Stimulated activated naive CD8-positive, alpha-beta T cell treated with anti-CD3 and anti-CD28 coated beads, Interleukin-15, Interleukin-2, amounts not matched to agents 100 U/mL and 50 U/mL, for 24 hours (primary cell): ENCODE data around the gene PSTK.

Source experiments
- ATAC-seq: fragments of 150-1000 bp; cut with Tn5 transposase; one replicate; pipeline ENCODE4 v1.10.0; 2021
- DNase-seq: peaks from one replicate; pipeline ENCODE4 v3.0.0; 2021

PSTK gene

GRCh38 chr10:122980209-122981065 lies at the start of gene PSTK:
Gene PSTK, plus strand, starts transcription at chr10:122980401. Its CDS starts 79 bp downstream, at chr10:122980480.
- peak; percentile 98 for ATAC-seq

GRCh38 chr10:122931088-122931906 lies 48.9 kb upstream of the PSTK start:
- no peak for ATAC-seq
- DNase-seq, result no peak

More at GRCh38 chr10:122980209-122981065, at the start of gene PSTK:
- DNase-seq, result peak; percentile 91

- no peak for DNase-seq
- no peak for ATAC-seq
These were observed 40.9 kb upstream of the PSTK start for GRCh38 chr10:122939133-122939855.

GRCh38 chr10:122939856-122940543 lies 40.2 kb upstream of the PSTK start:
- DNase-seq, result no peak
- no peak for ATAC-seq

- DNase-seq (no peak), ATAC-seq (no peak)
These were observed 30.9 kb upstream of the PSTK start for GRCh38 chr10:122949296-122949695.

GRCh38 chr10:122953902-122954730 lies 26.1 kb upstream of the PSTK start, which contains the start of gene C10orf88:
Gene C10orf88, minus strand, starts transcription at chr10:122954227. Its CDS starts 49 bp downstream, at chr10:122954178.
- DNase-seq (peak; percentile 97), ATAC-seq (peak; percentile 99)

- ATAC-seq (no peak), DNase-seq (no peak)
These were observed 25.5 kb upstream of the PSTK start for GRCh38 chr10:122954731-122955050.

- DNase-seq, result no peak
These were observed 24.3 kb upstream of the PSTK start for GRCh38 chr10:122955892-122956291.

GRCh38 chr10:122957474-122957873 lies 22.7 kb upstream of the PSTK start:
- ATAC-seq, result no peak
- no peak for DNase-seq

More at GRCh38 chr10:122955892-122956291, 24.3 kb upstream of the PSTK start:
- no peak for ATAC-seq

- DNase-seq (no peak), ATAC-seq (no peak)
These were observed 17.8 kb upstream of the PSTK start for GRCh38 chr10:122962405-122962804.

- ATAC-seq, result no peak
- no peak for DNase-seq
These were observed 13.3 kb upstream of the PSTK start for GRCh38 chr10:122966879-122967278.

- DNase-seq (no peak), ATAC-seq (no peak)
These were observed 11.5 kb upstream of the PSTK start for GRCh38 chr10:122968698-122969097.

- no peak for DNase-seq
- no peak for ATAC-seq
These were observed 6.2 kb upstream of the PSTK start for GRCh38 chr10:122974023-122974422.

- no peak for DNase-seq
- no peak for ATAC-seq
These were observed 5.6 kb upstream of the PSTK start for GRCh38 chr10:122974543-122975064.

- ATAC-seq (no peak), DNase-seq (no peak)
These were observed 864 bp downstream of the PSTK start for GRCh38 chr10:122981066-122981464.

- no peak for DNase-seq
- no peak for ATAC-seq
These were observed 3.7 kb downstream of the PSTK start for GRCh38 chr10:122983898-122984297.

GRCh38 chr10:122984708-122985107 lies 4.5 kb downstream of the PSTK start:
- DNase-seq (no peak), ATAC-seq (no peak)

GRCh38 chr10:122986335-122986734 lies 6.1 kb downstream of the PSTK start:
- no peak for ATAC-seq
- DNase-seq, result no peak

GRCh38 chr10:122988501-122988900 lies 8.3 kb downstream of the PSTK start:
- DNase-seq (no peak), ATAC-seq (no peak)

- DNase-seq, result no peak
- no peak for ATAC-seq
These were observed 10.1 kb downstream of the PSTK start for GRCh38 chr10:122990278-122990677.
